ENCODE measurements around the gene ADGRL2. TPM values are rescaled to one million over a fixed set of nuclear protein-coding genes. Genes with fewer than 3 reads are reported as not detected.

The ADGRL2 gene
- polyA plus RNA-seq, 1 of the 3 experiments (the other 2 are of a cell fraction): 40.3 TPM

GRCh38 chr1:81799939-81800694 is 617 bp upstream of the ADGRL2 start:
- H3K27me3 ChIP-seq (ENCODE audit: insufficient read depth): no peaks in the 10 kb centered on the region
- ChIA-PET CTCF (interaction anchor here (0.6 to 2.0 kb wide), 6 partner anchors 17 to 975 kb away, joined by 3 to 8 read pairs (median 4); no protein-coding TSS in a partner anchor), POLR2A (interaction anchor here (0.7 to 3.7 kb wide), 10 partner anchors 17 to 1893 kb away, joined by 3 to 26 read pairs (median 4); no protein-coding TSS in a partner anchor)
- DNase-seq: peak; percentile 87
- no peaks in the 10 kb centered on the region; a peak in 1 of 4 replicates for H3K4me1 ChIP-seq (ENCODE audit: control insufficient read depth in 1 of 2, insufficient read depth in 2 of 2, low read depth in 1 of 2, low read length in 1 of 2)
- no peaks in the 10 kb centered on the region for H3K9me2 ChIP-seq
- peaks cover 37% of the 10 kb centered on the region for H3K79me2 ChIP-seq (ENCODE audit: insufficient read depth)
- peaks cover 2% of the 10 kb centered on the region; the same call in 1 of the 2 replicates for H4K20me1 ChIP-seq (ENCODE audit: insufficient read depth)
- WGBS (ENCODE audit: low lambda C conversion rate): under 1% methylated on average over 34 of the region's 44 CpGs
- H2AFZ ChIP-seq (ENCODE audit: low read depth): peak overlapping the region; percentile 89
- H3F3A ChIP-seq (replicated peaks; ENCODE audit: insufficient read depth): peaks cover 30% of the 10 kb centered on the region
- TF ChIP-seq YY1 (IDR thresholded peaks at IDR 0.05; ENCODE audit: low read depth) (0 out of 2 replicates have a peak, but pooled peaks have one; percentile 45), RCOR1 (IDR thresholded peaks at IDR 0.05; ENCODE audit: low read length) (peak; percentile 44), TAF1 (IDR thresholded peaks at IDR 0.05; ENCODE audit: borderline replicate concordance, low read depth, low read length) (peak; percentile 83), TCF12 (IDR thresholded peaks at IDR 0.05) (no peak), CTCF (IDR thresholded peaks at IDR 0.05) (peak; percentile 9; the same call in 1 of the 2 replicates), JUND (IDR thresholded peaks at IDR 0.05) (peak; percentile 35; the same call in 1 of the 2 replicates), CHD2 (IDR thresholded peaks at IDR 0.05; ENCODE audit: low read length, partially characterized antibody) (peak; percentile 8), POLR2AphosphoS5 (IDR thresholded peaks at IDR 0.05; ENCODE audit: low read depth, low read length) (peak; percentile 64), MAX (IDR thresholded peaks at IDR 0.05; ENCODE audit: low read depth) (peak; percentile 30; the same call in 1 of the 2 replicates)
- TF ChIP-seq, protein P1, sequence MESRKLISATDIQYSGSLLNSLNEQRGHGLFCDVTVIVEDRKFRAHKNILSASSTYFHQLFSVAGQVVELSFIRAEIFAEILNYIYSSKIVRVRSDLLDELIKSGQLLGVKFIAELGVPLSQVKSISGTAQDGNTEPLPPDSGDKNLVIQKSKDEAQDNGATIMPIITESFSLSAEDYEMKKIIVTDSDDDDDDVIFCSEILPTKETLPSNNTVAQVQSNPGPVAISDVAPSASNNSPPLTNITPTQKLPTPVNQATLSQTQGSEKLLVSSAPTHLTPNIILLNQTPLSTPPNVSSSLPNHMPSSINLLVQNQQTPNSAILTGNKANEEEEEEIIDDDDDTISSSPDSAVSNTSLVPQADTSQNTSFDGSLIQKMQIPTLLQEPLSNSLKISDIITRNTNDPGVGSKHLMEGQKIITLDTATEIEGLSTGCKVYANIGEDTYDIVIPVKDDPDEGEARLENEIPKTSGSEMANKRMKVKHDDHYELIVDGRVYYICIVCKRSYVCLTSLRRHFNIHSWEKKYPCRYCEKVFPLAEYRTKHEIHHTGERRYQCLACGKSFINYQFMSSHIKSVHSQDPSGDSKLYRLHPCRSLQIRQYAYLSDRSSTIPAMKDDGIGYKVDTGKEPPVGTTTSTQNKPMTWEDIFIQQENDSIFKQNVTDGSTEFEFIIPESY (IDR thresholded peaks at IDR 0.05; ENCODE audit: borderline replicate concordance, low read depth): no peak
- TF ChIP-seq, protein P2, sequence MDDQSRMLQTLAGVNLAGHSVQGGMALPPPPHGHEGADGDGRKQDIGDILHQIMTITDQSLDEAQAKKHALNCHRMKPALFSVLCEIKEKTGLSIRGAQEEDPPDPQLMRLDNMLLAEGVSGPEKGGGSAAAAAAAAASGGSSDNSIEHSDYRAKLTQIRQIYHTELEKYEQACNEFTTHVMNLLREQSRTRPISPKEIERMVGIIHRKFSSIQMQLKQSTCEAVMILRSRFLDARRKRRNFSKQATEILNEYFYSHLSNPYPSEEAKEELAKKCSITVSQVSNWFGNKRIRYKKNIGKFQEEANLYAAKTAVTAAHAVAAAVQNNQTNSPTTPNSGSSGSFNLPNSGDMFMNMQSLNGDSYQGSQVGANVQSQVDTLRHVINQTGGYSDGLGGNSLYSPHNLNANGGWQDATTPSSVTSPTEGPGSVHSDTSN (IDR thresholded peaks at IDR 0.05): no peak
- peak overlapping the region; percentile 91 for H3K9ac ChIP-seq
- H3K36me3 ChIP-seq (replicated peaks in 1 of 2; ENCODE audit: control insufficient read depth in 1 of 2, insufficient read depth in 2 of 2, low read length in 1 of 2): no peaks in the 10 kb centered on the region
- H3K4me2 ChIP-seq: peak overlapping the region; percentile 78
- no peaks in the 10 kb centered on the region for H3K9me3 ChIP-seq
- H3K27ac ChIP-seq (ENCODE audit: low read depth in 2 of 2, low read length in 1 of 2): peak overlapping the region; percentile 92 to 97
- H3K4me3 ChIP-seq (ENCODE audit: low read depth in 2 of 2, low read length in 1 of 2): peak overlapping the region; percentile 91 to 97

All from SK-N-SH (cell line).